Hepatocyte (in vitro differentiated cells): Measurements from ENCODE around the gene SLC6A12. TPM values are rescaled to one million over a fixed set of nuclear protein-coding genes. Genes with fewer than 3 reads are reported as not detected.
"Not testable (repeated sequence)": the region's sequence is repeated elsewhere in the genome, so short reads cannot be mapped to it uniquely, and the experiment has no call there.

ENCODE experiments used
- DNase-seq: peaks from one replicate; pipeline ENCODE4 v3.0.0-alpha.2; 2016; ENCODE audit warnings: low spot score
- H2AFZ ChIP-seq: fragments of 200-600 bp; sonication (generic); 2 replicates; pipeline ENCODE4 v1.6.0; 2016; ENCODE audit warnings: antibody characterized with exemption, mild to moderate bottlenecking
- H3K27ac ChIP-seq: fragments of 200-600 bp; sonication (generic); 2 replicates; pipeline ENCODE4 v1.5.1; 2016; ENCODE audit warnings: mild to moderate bottlenecking
- H3K27me3 ChIP-seq: fragments of 200-600 bp; sonication (generic); 2 replicates; pipeline ENCODE4 v1.6.1; 2016
- H3K36me3 ChIP-seq: fragments of 200-600 bp; sonication (generic); replicated peaks from 2 replicates; pipeline ENCODE4 v1.5.1; 2016; ENCODE audit warnings: low read depth; ENCODE audit not compliant: insufficient read depth
- H3K4me1 ChIP-seq: fragments of 200-600 bp; sonication (generic); 2 replicates; pipeline ENCODE4 v1.5.1; 2016; ENCODE audit warnings: mild to moderate bottlenecking, moderate library complexity; ENCODE audit not compliant: insufficient read depth
- H3K4me2 ChIP-seq: fragments of 200-600 bp; sonication (generic); 2 replicates; pipeline ENCODE4 v1.6.0; 2016
- H3K4me3 ChIP-seq: fragments of 200-600 bp; sonication (generic); 2 replicates; pipeline ENCODE4 v1.5.1; 2016; ENCODE audit warnings: mild to moderate bottlenecking
- H3K79me2 ChIP-seq: fragments of 200-600 bp; sonication (generic); 2 replicates; pipeline ENCODE4 v1.6.0; 2017; ENCODE audit warnings: mild to moderate bottlenecking
- H3K9me2 ChIP-seq: fragments of 200-600 bp; sonication (generic); replicated peaks from 2 replicates; pipeline ENCODE4 v1.6.0; 2017; ENCODE audit warnings: mild to moderate bottlenecking; ENCODE audit not compliant: insufficient read depth
- H3K9me3 ChIP-seq: fragments of 200-600 bp; sonication (generic); 2 replicates; pipeline ENCODE4 v1.5.1; 2016; ENCODE audit warnings: low read depth, mild to moderate bottlenecking
- H4K20me1 ChIP-seq: fragments of 200-600 bp; sonication (generic); 2 replicates; pipeline ENCODE4 v1.6.0; 2016; ENCODE audit warnings: mild to moderate bottlenecking; ENCODE audit not compliant: insufficient read depth, poor library complexity, severe bottlenecking
- EZH2 ChIP-seq: fragments of 200-600 bp; sonication (generic); IDR thresholded peaks from 2 replicates; pipeline ENCODE4 v1.6.1; 2016; ENCODE audit warnings: antibody characterized with exemption, mild to moderate bottlenecking, borderline replicate concordance
- EZH2phosphoT487 ChIP-seq: fragments of 200-600 bp; sonication (generic); IDR thresholded peaks from one replicate; pipeline ENCODE4 v1.6.1; 2018; ENCODE audit warnings: antibody characterized with exemption, mild to moderate bottlenecking, low read depth, moderate library complexity; ENCODE audit not compliant: unreplicated experiment, severe bottlenecking
- WGBS: methylation state at CpG from one replicate; pipeline ENCODE4 v1.1.6; 2016; ENCODE audit warnings: low lambda C conversion rate; ENCODE audit errors: missing lambda C conversion rate; 5-methylcytosine and 5-hydroxymethylcytosine counted together
- polyA plus RNA-seq: library from polyadenylated mRNA; unstranded; fragments of >200 nt; fragmentation: Nextera tagmentation; extraction: Ambion mirVana; gene quantifications from 2 replicates; pipeline ENCODE4 v1.2.1, GENCODE V29; 2016
- total RNA-seq: library from RNA; depleted of rRNA; stranded (reverse); fragments of >200 nt; gene quantifications from 2 replicates; pipeline ENCODE4 v1.2.3, GENCODE V29; 2014
- TF ChIP-seq, protein P1 (sequence below): fragments of 200-600 bp; sonication (generic); IDR thresholded peaks from 2 replicates; pipeline ENCODE4 v1.5.1; 2016; ENCODE audit warnings: antibody characterized with exemption, mild to moderate bottlenecking; ENCODE audit not compliant: poor library complexity

Gene SLC6A12
- total and polyA plus RNA-seq, 2 experiments from 2014 or later = 6.1 to 7.9 TPM

DNA sequence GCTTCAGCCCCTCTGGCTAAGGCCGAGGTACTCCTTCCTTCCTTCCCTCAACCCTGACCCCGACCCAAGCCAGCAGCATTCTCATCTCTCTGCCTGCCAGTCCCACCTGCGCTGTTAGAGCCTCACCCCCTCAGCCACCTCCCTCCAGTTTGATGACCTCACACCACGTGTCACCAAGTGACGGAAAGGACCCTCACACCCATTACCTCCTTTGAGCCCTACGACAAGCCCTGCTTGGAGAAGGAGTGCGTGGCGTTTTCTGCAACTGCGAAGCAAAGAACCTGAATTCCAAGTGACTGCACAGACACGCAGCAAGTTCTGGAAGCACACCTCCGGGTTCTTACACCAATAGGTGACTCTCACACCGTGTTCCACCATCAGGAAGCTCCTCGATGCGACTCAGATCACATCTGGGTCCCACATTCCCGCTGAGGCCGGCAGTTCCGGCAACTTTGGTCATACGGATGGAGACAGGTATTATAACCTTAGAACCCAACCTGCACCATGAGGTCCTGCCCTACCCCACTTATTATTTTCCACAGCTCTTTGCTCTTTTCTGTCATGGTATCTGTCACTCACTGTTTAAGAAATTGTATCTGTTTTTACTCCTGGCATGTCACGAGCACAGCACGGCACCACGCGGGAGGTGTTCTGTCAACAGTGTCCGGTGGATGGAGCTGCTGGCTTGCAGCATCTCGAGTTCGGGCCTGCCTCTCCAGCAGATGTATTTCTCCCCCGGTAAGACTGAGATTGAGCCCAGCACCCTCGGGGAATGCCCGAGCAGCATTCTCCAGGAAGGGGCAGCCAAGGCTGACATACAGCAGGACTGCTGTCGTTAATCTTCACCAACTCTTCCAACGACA is 5.0 kb upstream of the SLC6A12 start:
- TF ChIP-seq, protein P1, sequence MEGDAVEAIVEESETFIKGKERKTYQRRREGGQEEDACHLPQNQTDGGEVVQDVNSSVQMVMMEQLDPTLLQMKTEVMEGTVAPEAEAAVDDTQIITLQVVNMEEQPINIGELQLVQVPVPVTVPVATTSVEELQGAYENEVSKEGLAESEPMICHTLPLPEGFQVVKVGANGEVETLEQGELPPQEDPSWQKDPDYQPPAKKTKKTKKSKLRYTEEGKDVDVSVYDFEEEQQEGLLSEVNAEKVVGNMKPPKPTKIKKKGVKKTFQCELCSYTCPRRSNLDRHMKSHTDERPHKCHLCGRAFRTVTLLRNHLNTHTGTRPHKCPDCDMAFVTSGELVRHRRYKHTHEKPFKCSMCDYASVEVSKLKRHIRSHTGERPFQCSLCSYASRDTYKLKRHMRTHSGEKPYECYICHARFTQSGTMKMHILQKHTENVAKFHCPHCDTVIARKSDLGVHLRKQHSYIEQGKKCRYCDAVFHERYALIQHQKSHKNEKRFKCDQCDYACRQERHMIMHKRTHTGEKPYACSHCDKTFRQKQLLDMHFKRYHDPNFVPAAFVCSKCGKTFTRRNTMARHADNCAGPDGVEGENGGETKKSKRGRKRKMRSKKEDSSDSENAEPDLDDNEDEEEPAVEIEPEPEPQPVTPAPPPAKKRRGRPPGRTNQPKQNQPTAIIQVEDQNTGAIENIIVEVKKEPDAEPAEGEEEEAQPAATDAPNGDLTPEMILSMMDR = no peak
- no peak for TF ChIP-seq EZH2phosphoT487
- no peak for TF ChIP-seq EZH2
- H3K27me3 ChIP-seq = no peaks in the 10 kb centered on the region
- no peaks in the 10 kb centered on the region for H3K79me2 ChIP-seq
- H2AFZ ChIP-seq = no peak overlapping the region
- no peak for DNase-seq
- no peaks in the 10 kb centered on the region for H3K9me2 ChIP-seq
- no peak overlapping the region for H3K27ac ChIP-seq
- WGBS = 80% methylated on average over 30 of the region's 30 CpGs
- H3K4me1 ChIP-seq = no peaks in the 10 kb centered on the region
- H3K4me2 ChIP-seq = no peak overlapping the region
- no peak overlapping the region for H3K4me3 ChIP-seq
- no peaks in the 10 kb centered on the region for H3K36me3 ChIP-seq
- no peaks in the 10 kb centered on the region for H4K20me1 ChIP-seq
- H3K9me3 ChIP-seq = no peaks in the 10 kb centered on the region

DNA sequence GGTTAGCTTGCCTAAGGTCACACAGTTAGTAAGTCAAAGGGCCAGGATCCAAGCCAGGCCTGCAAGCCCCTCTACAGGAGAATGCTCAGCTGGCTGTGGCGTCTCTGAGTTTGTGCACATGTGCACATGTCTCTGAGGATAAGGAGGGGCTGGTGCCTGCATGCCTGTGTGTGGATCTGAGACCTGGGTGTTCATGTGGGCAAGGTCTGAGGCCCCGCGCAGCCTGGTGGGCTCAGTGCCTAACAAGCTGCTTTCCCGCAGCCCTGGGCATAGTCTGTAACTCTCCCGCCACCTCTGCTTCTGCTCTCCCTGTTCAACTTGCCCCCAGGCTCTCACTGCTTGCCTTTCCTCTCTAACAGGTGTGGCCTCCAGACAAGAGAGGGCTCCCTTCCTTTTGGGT is 4.3 kb upstream of the SLC6A12 start:
- TF ChIP-seq EZH2 = no peak
- TF ChIP-seq, protein P1 = no peak
- TF ChIP-seq EZH2phosphoT487 = no peak
- Histone ChIP-seq H3K4me3 (no peak overlapping the region), H3K79me2 (no peaks in the 10 kb centered on the region), H3K9me2 (no peaks in the 10 kb centered on the region), H3K4me2 (no peak overlapping the region), H3K4me1 (no peaks in the 10 kb centered on the region), H2AFZ (no peak overlapping the region), H3K9me3 (no peaks in the 10 kb centered on the region), H4K20me1 (no peaks in the 10 kb centered on the region), H3K27ac (no peak overlapping the region), H3K36me3 (no peaks in the 10 kb centered on the region), H3K27me3 (no peaks in the 10 kb centered on the region)
- 85% methylated on average over 5 of the region's 5 CpGs for WGBS
- DNase-seq = no peak

DNA sequence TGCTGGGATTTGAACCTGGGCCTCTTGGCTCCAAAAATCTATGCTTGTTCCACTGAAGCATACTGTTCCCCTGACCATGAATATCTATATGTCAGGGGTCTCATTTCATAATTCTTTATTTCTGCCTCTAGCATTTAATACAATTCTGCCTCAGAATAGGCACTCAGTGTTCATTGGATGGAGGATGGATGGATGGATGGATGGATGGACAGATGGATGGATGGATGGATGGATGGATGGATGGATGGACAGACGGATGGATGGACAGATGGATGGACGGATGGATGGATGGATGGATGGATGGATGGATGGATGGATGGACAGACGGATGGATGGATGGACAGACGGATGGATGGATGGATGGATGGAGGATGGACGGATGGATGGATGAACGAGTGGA is 3.1 kb upstream of the SLC6A12 start:
- 81% methylated on average over 6 of the region's 6 CpGs for WGBS
- H3K9me2 ChIP-seq, DNase-seq, H4K20me1 ChIP-seq, H2AFZ ChIP-seq, H3K4me2 ChIP-seq, H3K4me3 ChIP-seq, H3K27me3 ChIP-seq, H3K4me1 ChIP-seq, H3K79me2 ChIP-seq, H3K27ac ChIP-seq, H3K9me3 ChIP-seq, H3K36me3 ChIP-seq: not testable (repeated sequence)

DNA sequence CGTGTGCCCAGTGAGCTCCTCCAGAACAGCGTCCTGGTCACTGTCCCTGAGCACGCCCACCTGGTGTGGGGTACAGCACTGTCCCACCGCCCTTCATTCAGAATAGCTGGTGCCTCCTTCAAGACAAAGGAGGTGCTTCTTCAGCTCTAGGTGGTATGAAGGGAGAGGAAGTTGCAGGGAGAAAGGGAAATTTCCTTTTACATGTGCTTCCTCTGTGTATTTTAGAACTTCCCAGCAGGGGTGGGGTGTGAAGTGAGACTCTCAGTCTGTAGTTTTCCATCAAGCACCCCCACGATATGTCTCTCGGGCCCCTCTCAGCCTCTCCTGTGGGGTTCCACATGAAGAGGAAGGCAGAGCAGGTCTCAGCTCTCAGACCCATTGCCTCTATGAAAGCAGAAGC is 1.2 kb upstream of the SLC6A12 start:
- Histone ChIP-seq H3K4me1 (peaks cover 11% of the 10 kb centered on the region), H3K79me2 (no peaks in the 10 kb centered on the region), H3K27ac (no peak overlapping the region), H4K20me1 (no peaks in the 10 kb centered on the region), H3K36me3 (no peaks in the 10 kb centered on the region), H3K4me3 (no peak overlapping the region), H3K27me3 (no peaks in the 10 kb centered on the region), H2AFZ (no peak overlapping the region), H3K4me2 (no peak overlapping the region), H3K9me3 (no peaks in the 10 kb centered on the region), H3K9me2 (no peaks in the 10 kb centered on the region)
- no peak for DNase-seq
- WGBS = 96% methylated on average over 6 of the region's 6 CpGs
- TF ChIP-seq EZH2phosphoT487 (no peak), EZH2 (no peak)
- TF ChIP-seq, protein P1 = no peak
